ENCODE results near the gene TFPT. TPM values are rescaled to one million over a fixed set of nuclear protein-coding genes. Genes with fewer than 3 reads are reported as not detected.
A peak's percentile ranks its signal among the peaks of the same experiment; 100 is the strongest.

TFPT gene
- total RNA-seq, 1 donor from 2014 or later: 22.1 TPM

DNA sequence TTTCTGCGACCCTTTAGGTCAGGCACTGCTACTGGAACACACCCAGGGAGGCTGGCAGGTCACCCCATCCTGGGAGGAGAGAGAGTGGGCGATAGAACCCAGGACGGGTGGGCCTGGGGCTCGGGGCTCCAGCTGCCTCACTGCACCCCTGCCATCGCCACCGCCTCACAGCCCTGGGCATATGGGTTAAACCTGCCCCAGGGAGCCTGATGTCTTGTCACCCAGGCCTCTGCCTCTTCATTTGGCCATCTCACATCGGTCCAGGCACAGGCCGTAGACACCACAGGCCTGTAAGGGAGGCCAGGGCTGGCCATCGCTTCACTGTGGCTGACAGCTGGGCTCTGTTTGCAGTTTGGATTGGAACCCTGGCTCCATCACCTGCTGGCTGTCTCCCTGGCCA, 10.3 kb upstream of the TFPT start:
- Histone ChIP-seq H3K36me3 (peaks cover 97% of the 10 kb centered on the region), H3K27ac (no peak overlapping the region), H3K9me3 (no peaks in the 10 kb centered on the region), H3K4me1 (no peaks in the 10 kb centered on the region), H3K4me3 (no peak overlapping the region), H3K27me3 (ENCODE audit: low read depth) (no peaks in the 10 kb centered on the region)
- DNase-seq: no peak
- TF ChIP-seq, protein P1, sequence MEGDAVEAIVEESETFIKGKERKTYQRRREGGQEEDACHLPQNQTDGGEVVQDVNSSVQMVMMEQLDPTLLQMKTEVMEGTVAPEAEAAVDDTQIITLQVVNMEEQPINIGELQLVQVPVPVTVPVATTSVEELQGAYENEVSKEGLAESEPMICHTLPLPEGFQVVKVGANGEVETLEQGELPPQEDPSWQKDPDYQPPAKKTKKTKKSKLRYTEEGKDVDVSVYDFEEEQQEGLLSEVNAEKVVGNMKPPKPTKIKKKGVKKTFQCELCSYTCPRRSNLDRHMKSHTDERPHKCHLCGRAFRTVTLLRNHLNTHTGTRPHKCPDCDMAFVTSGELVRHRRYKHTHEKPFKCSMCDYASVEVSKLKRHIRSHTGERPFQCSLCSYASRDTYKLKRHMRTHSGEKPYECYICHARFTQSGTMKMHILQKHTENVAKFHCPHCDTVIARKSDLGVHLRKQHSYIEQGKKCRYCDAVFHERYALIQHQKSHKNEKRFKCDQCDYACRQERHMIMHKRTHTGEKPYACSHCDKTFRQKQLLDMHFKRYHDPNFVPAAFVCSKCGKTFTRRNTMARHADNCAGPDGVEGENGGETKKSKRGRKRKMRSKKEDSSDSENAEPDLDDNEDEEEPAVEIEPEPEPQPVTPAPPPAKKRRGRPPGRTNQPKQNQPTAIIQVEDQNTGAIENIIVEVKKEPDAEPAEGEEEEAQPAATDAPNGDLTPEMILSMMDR (IDR thresholded peaks at IDR 0.05): no peak
- intact Hi-C loops (cut with DNase I): no loop called here
- ATAC-seq: no peak

DNA sequence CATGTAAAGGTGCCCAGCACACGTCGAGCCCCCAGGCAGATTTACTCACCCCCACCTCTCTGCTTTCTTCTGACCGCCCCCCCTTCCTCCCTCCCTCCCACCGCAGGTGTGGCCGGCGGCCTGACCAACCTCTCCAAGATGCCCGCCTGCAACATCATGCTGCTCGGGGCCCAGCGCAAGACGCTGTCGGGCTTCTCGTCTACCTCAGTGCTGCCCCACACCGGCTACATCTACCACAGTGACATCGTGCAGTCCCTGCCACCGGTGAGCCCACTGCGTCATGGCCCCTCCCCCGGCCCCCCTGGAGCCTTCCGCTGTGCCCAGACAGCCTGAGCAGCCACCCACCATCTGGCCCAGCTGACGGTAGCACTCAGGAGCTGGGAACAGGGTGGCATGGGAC, 8.9 kb upstream of the TFPT start:
- DNase-seq (no peak), ATAC-seq (no peak)
- H3K9me3 ChIP-seq: no peaks in the 10 kb centered on the region
- no peak overlapping the region for H3K4me3 ChIP-seq
- TF ChIP-seq, protein P1 (IDR thresholded peaks at IDR 0.05): no peak
- no peaks in the 10 kb centered on the region for H3K27me3 ChIP-seq (ENCODE audit: low read depth)
- no peak overlapping the region for H3K27ac ChIP-seq
- intact Hi-C loops (cut with DNase I): no loop called here
- H3K4me1 ChIP-seq: no peaks in the 10 kb centered on the region
- peaks cover 100% of the 10 kb centered on the region for H3K36me3 ChIP-seq

DNA sequence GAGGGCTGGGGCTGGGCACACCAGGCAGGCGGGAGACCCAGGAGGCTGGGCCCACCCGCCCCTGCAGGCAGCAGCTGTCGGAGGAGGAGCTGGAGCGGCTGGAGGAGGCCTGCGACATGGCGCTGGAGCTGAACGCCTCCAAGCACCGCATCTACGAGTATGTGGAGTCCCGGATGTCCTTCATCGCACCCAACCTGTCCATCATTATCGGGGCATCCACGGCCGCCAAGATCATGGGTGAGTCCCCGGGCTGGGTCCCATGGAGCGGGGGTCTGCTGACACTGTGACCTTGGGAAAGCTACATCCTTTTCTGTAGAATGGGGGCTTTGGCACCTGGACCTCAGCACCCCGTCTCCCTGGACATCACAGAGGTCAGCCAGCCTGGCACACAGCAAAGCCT, 8.2 kb upstream of the TFPT start:
- Histone ChIP-seq H3K27me3 (ENCODE audit: low read depth) (no peaks in the 10 kb centered on the region), H3K4me3 (no peak overlapping the region), H3K4me1 (no peaks in the 10 kb centered on the region), H3K27ac (no peak overlapping the region), H3K9me3 (no peaks in the 10 kb centered on the region), H3K36me3 (peaks cover 99% of the 10 kb centered on the region)
- TF ChIP-seq, protein P1 (IDR thresholded peaks at IDR 0.05): no peak
- DNase-seq (no peak), ATAC-seq (no peak)
- intact Hi-C loops (cut with DNase I): no loop called here

DNA sequence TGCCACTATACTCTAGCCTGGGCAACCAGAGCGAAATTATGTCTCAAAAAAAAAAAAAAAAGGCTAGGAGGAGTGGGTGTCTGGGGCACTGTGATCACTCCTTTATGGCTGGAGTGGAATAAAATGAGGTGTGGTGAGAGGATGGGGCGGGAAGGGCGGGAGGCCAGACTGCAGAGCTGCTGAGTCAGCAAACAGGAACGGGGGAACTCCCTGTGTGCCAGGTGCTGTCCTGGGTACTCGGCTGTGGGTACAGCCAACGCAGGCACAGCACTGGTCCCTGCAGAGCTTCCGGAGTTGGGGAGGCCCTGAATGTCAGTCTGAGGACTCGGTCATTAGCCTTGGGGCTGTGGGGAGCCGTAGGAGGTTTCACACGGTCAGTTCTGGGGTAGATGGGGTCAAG, 5.8 kb upstream of the TFPT start:
- peaks cover 82% of the 10 kb centered on the region for H3K36me3 ChIP-seq
- no peak for ATAC-seq
- no peaks in the 10 kb centered on the region for H3K27me3 ChIP-seq (ENCODE audit: low read depth)
- no peak overlapping the region for H3K4me3 ChIP-seq
- no peak for DNase-seq
- no peaks in the 10 kb centered on the region for H3K9me3 ChIP-seq
- intact Hi-C loops (cut with DNase I): no loop called here
- H3K4me1 ChIP-seq: peaks cover 9% of the 10 kb centered on the region
- TF ChIP-seq, protein P1 (IDR thresholded peaks at IDR 0.05): no peak
- no peak overlapping the region for H3K27ac ChIP-seq

DNA sequence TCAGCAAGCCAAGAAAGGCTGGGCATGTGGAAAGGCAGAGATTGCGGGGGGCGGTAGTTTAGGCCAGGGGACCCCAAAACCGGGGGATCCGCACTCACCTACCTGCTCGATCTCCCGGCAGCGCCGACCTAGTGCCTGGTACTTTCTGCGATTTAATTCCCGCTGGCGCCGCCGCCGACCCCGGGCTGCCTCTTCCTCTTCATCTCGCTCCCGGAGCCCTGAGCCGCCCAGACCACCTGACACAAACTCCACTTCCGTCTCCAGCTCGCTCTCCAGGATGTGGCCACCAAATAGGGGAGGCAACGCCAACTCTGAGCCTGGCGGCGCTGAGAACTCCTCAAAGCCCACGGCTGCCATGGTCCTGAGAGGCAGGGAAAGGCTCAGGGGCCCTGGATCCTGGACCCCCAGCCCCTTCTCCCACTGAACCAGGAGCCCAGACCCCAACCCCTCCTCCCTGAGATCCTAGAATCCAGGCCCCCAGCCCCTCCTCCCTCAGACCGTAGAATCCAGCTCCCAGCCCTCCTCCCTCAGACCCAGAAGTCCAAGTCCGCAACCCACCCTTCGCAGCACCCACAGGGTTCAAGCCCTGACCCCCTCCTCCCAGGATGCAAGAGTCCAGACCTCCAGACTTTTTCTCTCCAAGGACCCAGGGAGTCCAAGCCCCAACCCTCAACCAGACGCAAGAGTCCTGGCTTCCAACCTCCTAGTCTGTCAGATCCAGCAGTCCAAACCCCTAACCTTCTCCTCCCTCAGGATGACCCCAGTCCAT, 933 bp downstream of the TFPT start:
- peaks cover 27% of the 10 kb centered on the region for H3K4me1 ChIP-seq
- H3K27me3 ChIP-seq (ENCODE audit: low read depth): no peaks in the 10 kb centered on the region
- peak overlapping the region; percentile 90 for H3K27ac ChIP-seq
- ATAC-seq (peak; percentile 54 to 57), DNase-seq (peak; percentile 66)
- no peaks in the 10 kb centered on the region for H3K9me3 ChIP-seq
- TF ChIP-seq, protein P1 (IDR thresholded peaks at IDR 0.05): no peak
- peaks cover 36% of the 10 kb centered on the region for H3K36me3 ChIP-seq
- peak overlapping the region; percentile 77 for H3K4me3 ChIP-seq
- intact Hi-C loops (cut with DNase I): no loop called here

Data from lower lobe of right lung (tissue), 2 donors.